Activated CD4-positive, CD25-positive, alpha-beta regulatory T cell treated with anti-CD3 and anti-CD28 coated beads, Interleukin-2, amount 50 U/mL, for 16 hours (primary cell): Measurements from ENCODE around the gene PIGK.

Experiments used
- DNase-seq: peaks from one replicate; pipeline ENCODE4 v3.0.0-alpha.2; 2020; ENCODE audit warnings: low read depth, low spot score

The PIGK gene

GRCh38 chr1:77039111-77039510 lies 180.1 kb downstream of the PIGK start:
- DNase-seq, result no peak
